GM19240 (cell line): ENCODE data around the gene IGDCC3.

Experiments
- DNase-seq: peaks from one replicate; pipeline ENCODE4 v3.0.0; 2011; ENCODE audit warnings: low spot score; ENCODE audit not compliant: insufficient read length

The IGDCC3 gene

GRCh38 chr15:65298731-65299130, 79.1 kb downstream of the IGDCC3 start:
- DNase-seq, result no peak

GRCh38 chr15:65292938-65293518, 84.8 kb downstream of the IGDCC3 start:
- no peak for DNase-seq

GRCh38 chr15:65290228-65290627, 87.6 kb downstream of the IGDCC3 start:
- no peak for DNase-seq

GRCh38 chr15:65289261-65289854, 88.4 kb downstream of the IGDCC3 start:
- DNase-seq, result no peak

GRCh38 chr15:65287520-65287855, 90.3 kb downstream of the IGDCC3 start:
- no peak for DNase-seq

- DNase-seq, result peak; percentile 69
These were observed 90.9 kb downstream of the IGDCC3 start, which contains the start of gene PARP16 for GRCh38 chr15:65286704-65287519. Gene PARP16 (minus strand): TSS chr15:65286883. CDS start chr15:65286426, 457 bp downstream.

- DNase-seq, result no peak
These were observed 91.6 kb downstream of the IGDCC3 start for GRCh38 chr15:65286069-65286703.

- no peak for DNase-seq
These were observed 92.3 kb downstream of the IGDCC3 start for GRCh38 chr15:65285291-65286068.

- DNase-seq, result no peak
These were observed 99.3 kb downstream of the IGDCC3 start for GRCh38 chr15:65278480-65278879.
